HG02981 (cell line): ENCODE results near the gene BABAM1.

Source experiments
- ATAC-seq: cut with Tn5 transposase; IDR thresholded peaks from one replicate; pipeline ENCODE4 v1.9.1; 2021; ENCODE audit warnings: mild to moderate bottlenecking, moderate library complexity; ENCODE audit not compliant: unreplicated experiment

BABAM1 gene

DNA sequence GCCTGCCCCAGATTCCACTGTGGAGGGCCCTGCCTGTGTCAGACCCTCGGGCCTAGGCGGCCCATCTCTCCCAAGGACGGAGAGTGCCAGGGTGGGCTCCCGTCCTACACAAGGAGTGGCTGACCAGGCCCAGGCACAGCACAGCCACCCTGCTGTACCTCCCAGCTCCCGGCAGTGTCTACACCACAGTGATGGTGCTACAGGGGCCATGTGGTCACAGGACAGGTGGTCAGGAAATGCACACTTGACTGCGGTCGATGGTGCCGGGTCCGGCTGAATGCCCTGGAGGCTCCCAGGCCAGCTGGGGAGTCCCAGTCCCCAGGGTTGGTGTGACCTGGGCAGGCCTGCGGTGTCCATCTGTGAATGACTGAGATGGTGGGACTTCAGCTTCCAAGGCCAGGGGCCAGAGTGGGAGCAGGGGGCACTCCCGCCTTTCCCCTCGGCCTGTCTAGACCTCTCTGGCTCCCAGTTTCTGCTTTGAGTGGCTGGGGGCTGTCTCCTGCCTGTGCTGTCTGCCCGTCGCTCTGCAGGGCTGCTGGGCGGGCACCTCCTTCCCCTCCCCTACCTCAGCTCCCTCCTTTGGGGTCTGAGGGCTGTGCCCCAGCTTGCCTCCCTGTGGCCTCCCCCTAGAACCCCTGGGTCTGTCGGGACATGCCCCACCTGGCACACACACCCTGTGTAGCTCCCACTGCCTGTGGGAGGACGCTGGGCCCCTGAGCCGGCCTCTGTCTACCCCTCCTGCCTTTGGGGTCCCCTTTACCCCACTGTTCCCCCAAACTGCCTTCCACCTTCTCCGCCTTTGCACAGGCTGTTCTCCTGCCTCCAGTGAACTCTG lies 54.6 kb downstream of the BABAM1 start:
- ATAC-seq = no peak

DNA sequence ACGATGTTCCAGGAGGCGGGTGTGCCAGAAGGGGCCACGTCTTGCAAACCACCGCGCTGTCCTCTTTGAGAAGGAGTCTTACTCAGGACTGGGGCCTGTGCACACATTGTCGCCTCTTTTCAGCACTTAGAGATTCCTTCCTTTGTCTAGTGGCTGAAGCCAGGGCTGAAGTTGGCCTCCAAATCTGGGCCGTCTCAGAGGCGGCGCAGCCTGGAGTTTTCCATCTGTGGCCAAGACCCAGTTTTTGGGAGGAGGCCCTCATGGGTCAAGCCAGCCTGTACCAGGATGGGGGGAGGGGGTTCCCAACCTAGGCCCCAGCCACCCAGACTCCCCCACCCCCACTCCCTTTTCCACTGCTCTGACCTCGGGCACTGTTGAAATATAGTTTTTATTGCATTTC lies 55.6 kb downstream of the BABAM1 start:
- ATAC-seq = no peak

DNA sequence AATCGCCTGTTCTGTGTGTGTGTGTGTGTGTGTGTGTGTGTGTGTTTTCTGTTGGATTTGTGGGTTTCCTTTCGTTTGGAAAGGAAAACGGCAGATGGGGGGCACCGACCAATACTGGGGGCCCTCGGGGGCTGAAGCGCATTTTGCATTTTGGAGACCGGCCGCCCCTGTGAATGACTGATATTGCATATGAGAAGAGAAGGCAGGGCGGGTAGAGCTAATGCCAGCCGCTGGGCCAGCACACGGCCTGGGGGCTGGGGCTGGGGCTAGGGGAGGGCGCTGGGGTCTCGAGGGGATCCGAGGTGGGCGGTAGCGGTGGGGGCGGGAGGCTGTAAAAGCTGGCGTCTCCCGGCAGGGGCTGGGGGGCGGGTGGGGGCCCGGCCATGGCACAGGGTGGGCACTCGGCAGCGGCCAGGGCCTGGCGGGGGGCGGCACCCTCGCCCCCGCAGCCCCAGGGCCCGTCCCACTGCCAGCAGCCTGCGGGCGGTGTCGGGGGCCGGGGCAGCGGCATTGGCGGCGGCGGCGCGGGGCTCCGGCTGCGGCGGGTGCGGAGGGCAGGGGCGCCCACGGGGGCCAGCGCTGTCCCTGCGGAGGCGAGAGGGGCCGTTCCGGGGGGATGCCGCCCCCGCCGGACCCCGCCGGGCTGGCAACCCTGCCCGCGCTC lies 56.2 kb downstream of the BABAM1 start:
- no peak for ATAC-seq

DNA sequence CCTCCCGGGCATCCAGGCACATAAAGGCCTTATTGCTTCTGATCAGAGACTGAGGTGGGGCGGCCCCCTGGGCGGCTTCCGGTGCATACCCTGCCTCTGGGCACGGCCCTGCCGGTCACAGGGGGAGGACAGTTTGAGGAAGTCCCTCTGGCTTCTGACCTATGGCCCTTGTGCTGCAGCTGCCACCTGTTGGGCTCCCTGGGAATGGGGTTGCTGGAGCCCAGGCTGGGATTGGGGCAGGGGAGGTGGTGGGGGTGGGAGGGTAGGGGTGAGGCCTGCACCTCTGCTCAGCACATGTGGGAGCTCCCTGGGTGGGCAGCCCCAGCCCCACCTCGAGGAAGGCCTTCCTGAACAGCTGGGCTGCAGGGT lies 56.7 kb downstream of the BABAM1 start:
- ATAC-seq = no peak

DNA sequence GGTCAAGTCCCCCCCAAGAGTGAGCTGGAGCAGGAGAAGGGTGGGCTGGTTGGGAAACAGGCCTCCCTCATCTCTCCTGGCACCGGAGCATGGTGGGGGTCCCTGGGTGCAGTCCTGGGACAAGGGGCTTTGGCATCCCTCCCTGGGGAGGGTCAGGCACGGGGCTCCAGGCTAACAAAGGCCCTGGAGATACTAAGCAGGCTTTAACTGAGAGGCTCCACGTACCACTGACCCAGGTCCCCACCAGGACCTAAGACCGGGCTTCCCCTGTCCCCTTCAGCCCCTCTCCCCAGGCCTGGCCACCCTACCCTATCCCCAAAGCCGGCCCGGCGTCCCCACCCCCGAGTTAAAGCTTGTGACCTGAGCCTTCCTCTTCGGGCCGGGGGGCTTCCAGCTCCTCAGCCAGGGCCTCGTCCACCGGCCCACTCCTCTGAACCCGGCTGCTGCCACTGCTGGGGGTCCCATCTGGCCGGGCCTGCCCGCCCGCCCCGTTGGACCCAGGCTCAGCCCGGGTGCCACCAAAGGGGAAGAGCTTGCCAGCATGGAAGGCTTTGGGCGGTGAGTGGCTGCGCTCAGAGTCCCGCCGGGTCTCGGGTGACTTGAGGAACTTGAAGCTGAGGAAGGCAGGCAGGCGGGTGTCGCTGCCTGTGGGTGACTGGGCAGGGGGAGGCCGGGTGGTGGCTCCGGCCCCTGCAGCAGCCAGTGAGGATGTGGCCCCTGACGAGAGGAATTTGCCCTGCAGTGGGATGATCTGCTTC lies 57.3 kb downstream of the BABAM1 start:
- ATAC-seq = no peak

DNA sequence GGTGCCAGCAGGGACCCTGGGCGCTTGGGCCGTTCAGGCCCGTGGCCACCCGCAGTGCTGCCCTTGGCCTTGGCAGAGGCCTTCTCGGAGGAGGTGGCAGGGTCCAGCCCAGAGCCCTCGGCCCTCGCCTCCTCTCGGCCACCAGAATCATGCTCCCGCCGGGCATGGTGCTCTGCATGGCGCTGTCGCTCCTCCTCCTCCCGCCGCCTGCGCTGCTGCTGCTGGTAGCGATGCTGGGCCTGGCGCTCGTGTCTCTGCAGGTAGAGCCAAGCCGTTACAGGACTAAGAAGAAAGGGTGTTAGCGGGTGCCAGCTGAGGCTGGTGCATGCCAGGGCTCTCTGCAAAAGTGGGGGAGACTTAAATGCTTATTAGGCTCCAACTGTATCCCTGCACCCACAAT lies 57.9 kb downstream of the BABAM1 start:
- no peak for ATAC-seq

DNA sequence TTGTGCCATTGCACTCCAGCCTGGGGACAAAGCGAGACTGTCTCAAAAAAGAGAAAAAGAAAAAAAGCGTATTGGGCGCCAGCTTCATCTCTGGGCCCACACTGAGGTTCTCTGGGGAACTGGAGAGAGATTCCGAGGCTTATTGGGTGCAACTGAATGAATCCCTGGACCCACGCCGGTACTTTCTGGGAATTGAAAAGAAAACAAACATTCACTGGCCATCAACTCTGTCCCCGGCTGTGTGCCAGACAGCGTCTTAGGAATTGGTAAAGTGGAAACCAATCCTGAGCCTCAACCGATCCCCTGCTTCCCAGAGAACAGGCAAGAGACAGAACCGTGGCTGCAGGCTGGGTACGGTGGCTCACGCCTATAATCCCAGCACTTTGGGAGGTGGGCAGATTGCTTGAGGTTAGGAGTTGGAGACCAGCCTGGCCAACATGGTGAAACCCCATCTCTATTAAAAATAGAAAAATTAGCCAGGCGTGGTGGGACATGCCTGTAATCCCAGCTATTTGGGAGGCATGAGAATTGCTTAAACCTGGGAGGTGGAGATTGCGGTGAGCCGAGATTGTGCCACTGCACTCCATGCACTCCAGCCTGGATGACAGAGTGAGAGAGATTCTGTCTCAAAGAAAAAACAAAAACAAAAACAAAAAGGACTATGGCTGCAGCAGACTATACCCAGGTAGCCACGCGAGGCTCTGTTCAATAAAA lies 58.8 kb downstream of the BABAM1 start:
- ATAC-seq = no peak

DNA sequence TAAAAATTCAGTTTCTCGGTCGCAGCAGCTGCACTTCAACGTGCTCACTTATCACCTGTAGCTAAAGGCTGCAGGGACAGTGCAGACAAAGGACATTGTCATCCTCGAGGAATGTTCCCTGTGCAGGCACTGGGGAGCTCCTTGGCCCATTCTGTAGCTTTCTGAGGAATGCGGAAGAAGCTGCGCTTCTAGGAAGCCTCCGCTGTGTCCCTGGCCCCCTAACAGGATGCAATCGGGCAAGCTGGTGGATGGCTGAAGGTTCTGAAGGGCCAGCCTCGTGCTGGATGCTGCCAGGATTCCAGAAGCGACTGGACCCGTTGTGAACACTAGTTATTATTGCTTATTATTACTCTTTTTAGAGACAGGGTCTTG lies 59.3 kb downstream of the BABAM1 start:
- ATAC-seq = no peak

DNA sequence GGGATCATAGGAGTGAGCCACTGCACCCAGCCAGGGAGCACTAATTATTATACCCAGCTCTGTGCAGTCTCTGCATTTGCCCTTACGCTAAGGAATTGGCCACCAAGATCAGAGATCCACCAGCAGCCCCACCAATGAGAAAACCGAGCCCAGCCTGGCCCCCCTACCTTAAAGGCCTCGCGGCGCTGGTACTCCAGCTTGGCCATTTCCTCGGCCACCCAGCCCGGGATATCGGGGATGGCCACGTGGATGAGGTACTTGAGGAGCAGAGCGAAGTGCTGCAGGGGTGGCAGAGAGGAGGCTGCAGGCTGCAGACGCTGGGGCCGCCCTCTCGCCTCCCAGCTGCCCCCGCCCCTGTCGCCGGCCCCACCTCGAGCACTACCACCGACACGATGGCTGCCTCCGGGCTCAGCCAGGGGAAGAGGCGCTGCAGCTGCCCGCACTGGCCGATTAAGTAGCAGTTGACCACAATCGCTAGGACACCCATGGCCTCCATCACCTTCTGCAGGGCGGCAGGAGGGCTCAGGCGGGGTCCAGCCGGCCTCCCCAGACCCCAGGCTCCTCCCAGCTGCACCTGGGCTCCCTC lies 59.9 kb downstream of the BABAM1 start:
- ATAC-seq = no peak

DNA sequence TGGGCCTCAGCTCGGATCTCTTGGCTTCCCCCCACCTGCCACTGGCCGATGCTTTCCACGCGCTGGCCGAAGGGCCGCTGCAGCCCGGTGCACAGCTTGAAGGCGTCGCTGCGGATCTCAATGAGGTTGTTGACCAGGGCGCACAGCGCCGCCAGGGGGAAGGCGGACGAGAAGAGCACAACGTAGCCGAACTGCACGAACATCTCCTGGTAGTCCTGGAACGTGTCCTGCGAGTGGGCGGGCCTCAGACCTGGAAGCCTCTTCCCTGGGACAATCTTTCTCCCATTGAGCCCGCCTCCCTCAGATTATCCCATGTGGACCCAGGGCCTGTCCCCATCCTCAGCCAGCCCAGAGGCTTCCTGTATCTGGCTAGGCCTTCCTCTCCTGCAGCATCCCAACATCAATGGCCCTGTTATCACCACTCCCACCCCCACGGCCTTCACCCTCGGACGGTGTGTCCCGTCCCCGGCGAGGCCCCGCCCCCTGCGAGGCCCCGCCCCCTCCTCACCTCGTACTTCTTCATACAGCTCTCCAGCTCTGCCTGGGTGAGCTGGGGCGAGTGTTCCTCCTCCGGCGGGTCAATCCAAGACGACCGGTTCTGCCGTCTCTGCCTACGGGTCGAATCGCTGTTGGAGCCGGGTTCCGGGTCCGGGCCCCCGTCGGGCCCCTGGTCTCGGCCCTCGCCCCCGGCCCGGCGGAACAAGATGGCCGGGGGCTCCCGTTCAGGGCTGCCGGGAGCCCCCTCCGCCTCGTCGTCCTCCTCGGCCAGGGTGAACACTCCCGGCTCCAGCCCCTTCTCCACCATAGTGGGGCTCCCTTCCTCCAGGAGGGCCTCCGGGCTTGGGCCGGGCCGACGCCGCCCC lies 60.6 kb downstream of the BABAM1 start:
- no peak for ATAC-seq
